ENCODE measurements around the gene ARHGAP12.

The ARHGAP12 gene

GRCh38 chr10:31830887-31831286 is 97.7 kb downstream of the ARHGAP12 start:
- in situ Hi-C loops (cut with MboI; ENCODE audit: low sequenced_read_pairs) = loop anchor here (25.0 kb wide), 1 partner anchor 381 kb away; no protein-coding TSS in a partner anchor

- in situ Hi-C loops (cut with MboI; ENCODE audit: low sequenced_read_pairs) = loop anchor here (25.0 kb wide), 1 partner anchor 383 kb away; no protein-coding TSS in a partner anchor
These were observed 98.9 kb downstream of the ARHGAP12 start for GRCh38 chr10:31829776-31830175.

DNA sequence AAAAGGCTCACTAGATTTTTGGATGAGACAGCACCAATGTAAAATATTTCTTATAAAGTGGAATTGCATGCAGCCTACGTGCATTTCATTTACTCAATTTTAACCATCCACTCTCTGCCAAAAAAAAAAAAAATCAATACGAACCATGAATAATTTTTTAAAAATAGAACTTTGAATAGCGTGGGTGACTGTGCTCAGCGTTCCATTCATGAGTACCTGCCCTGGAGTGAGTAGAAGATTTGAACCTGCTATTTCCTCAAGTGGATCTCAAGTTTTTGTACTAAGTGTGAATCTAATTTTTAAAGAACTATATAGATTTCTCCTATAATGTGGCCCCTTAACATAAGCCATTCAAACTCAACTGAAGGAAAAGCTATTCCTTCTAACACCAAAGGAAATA is 105.3 kb downstream of the ARHGAP12 start:
- in situ Hi-C loops (cut with MboI; ENCODE audit: low sequenced_read_pairs) = loop anchor here (25.0 kb wide), 2 partner anchors 736 to 1061 kb away; no protein-coding TSS in a partner anchor

DNA sequence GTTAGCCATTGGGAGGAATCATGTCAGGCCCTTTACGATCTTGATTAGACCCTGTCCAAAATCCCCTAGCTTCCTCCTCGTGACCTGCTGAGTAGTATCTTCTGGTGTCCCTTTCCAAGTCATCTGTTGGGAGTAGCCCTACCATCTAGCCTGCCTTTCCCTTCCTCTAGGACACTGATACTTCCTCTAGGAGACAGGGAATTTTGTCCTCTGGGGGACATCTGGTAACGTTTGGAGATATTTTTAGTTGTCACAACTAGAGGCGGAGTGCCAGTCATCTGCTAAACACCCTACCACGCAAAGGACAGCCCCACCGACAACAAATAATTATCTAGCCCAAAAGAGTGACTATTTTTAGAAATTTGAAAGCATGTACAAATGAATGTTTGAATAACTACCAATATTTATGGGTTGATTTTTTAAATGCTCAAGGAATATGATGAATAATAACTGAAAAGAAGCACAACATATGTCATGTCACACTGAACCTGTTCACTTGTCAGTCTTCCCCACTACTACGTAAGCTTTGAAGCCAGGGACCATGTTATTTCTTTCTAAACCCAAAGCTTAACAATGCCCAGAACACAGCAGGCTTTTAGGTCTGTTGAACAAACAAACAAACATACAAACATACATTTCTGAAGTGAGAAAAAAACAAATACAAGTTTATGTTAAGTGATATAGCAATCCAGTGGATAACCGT is 105.9 kb downstream of the ARHGAP12 start:
- in situ Hi-C loops (cut with MboI; ENCODE audit: low sequenced_read_pairs) = loop anchor here (25.0 kb wide), 2 partner anchors 735 to 1060 kb away; no protein-coding TSS in a partner anchor

DNA sequence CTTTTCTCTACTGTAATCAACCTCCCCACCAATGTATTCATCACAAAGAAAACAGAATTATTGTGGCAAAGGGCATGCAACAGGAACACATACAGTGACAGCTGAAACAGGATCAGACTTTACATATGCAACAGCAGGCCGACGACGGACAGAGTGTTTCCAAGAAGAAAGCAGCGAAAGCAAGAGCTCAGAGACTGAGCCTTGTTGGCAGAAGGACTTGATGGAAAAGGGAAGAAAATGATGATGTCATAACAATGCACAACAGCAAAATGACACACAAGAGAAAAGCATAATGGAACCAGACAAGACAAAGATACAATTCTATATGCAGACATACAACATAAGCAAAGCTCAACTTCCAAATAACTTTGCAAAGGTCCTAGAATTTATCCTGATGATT is 106.5 kb downstream of the ARHGAP12 start:
- in situ Hi-C loops (cut with MboI; ENCODE audit: low sequenced_read_pairs) = loop anchor here (25.0 kb wide), 2 partner anchors 735 to 1060 kb away; no protein-coding TSS in a partner anchor

DNA sequence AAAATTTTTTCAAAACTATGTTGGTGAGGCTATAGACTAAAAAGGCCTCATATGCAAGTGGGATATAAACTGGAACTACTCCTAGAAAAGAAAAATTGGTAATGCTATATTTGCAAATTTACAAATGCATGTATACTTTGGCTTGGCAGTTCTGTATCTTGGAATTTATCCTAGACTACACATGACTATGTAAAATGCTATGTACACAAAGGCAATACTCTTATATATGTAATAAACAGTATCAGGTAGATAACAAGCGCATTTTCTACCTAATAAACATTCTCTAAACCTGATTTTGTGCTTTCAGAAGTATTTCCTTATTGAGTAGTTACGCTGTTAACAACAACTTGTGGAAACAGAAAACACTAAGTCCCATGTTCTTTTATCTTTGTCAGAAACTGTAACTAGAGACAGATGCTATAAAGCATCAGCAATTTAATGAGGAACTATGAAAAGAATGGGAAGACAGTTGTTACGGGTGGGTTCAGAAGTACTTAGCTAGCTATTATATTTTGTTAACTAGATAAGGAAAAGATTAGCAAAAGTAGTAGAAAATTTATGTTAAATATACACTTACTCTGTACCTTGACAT is 107.8 kb downstream of the ARHGAP12 start:
- in situ Hi-C loops (cut with MboI; ENCODE audit: low sequenced_read_pairs) = loop anchor here (25.0 kb wide), 2 partner anchors 734 to 1059 kb away; no protein-coding TSS in a partner anchor

DNA sequence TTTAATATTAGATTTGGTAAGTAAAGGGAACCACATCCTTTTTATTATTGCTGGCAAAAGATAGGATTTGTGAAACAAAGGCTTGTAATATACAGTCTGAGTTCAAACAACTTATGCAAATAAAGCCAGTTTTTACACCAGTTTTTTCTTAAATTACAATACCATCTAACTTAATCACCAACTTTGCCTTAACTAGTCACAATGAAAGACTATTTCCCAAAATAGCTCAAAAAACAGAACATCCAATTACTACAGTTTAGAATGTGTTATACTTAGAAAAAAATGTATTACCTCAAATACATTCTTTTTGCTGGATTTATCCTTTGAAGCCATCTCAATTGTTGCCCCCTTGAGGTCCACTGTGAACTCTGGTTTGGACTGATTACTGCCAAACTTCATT is 108.5 kb downstream of the ARHGAP12 start:
- in situ Hi-C loops (cut with MboI; ENCODE audit: low sequenced_read_pairs) = loop anchor here (25.0 kb wide), 2 partner anchors 733 to 1058 kb away; no protein-coding TSS in a partner anchor

DNA sequence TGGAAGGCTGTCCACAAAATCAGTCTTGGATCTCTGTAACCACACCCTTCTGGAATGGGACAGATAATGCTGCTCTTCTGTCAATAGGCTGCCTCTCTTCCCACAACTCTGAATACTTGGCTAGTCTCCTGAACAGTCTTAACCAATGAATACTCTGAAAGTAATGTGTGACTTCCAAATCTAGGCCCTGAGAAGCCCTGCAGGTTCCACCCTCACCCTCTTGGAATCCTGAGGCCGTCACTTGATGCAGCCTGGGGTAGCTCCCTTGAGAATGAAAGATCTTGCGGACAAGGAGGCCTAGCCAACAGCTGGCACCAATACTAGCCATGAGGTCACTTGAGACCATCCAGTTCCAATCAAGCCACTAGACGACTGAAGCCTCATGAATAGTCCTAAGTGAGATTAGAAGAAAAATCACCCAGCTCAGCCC is 109.2 kb downstream of the ARHGAP12 start:
- in situ Hi-C loops (cut with MboI; ENCODE audit: low sequenced_read_pairs) = loop anchor here (25.0 kb wide), 2 partner anchors 732 to 1057 kb away; no protein-coding TSS in a partner anchor

DNA sequence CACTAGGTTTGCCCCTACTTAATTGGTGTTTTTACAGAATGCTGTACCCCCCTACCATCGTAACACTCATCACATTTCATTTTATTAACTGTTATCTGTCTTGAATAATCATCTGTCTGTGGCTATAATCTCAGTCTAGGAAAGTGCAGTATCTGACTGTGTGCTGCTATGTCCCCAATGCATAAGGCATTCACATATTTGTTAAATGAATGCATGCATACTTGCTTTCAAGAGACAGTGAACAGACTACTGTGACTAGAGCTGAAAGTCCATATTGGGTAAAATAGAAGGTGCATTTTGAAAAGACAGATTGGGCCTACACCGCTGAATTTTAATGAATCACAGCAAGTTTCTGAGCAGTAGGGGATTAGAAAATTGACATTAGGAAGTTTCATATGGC is 112.3 kb downstream of the ARHGAP12 start:
- in situ Hi-C loops (cut with MboI; ENCODE audit: low sequenced_read_pairs) = loop anchor here (25.0 kb wide), 2 partner anchors 729 to 1054 kb away; no protein-coding TSS in a partner anchor

DNA sequence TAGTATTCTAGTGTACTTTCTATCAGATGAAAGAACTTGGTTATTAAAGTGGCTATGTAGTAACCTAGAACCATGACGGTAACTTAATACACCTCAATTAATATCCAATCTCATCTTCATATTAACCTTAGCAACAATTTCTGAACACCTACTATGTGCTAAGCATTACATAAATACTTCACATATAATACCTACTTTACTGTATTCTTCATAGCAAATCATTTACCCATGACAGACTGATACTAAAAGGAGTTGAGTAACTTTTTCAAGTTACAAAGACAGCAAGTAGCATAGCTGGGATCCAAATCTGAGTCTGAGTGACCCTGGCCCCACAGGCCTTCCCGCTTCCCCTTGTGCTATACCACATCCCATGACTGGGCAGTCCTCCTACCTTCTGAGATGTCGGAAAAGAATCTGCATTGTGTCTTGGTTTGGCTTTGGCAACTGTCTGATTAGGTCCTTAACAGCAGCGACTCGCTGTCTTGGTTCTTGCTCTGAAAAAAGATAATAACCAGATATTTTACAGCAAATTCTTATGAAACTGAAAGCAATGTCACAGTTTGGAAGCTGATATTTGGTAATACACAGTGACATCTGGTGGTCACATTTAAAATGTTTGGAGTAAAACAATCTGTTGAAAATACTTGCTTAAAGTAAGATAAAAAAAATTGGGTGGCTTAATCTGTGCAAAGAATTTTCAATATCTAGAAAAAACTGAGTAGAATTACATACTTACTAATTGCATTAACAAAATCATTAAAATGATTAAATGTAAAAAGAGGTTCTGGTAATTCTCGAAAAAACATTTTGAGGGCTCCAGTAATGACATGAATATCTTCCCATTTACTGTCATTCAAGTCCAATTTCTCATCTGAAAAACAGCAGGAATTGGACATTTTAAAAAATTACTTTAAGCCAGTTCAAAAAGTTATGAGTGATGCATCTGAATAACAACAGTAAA is 120.1 kb downstream of the ARHGAP12 start:
- in situ Hi-C loops (cut with MboI; ENCODE audit: low sequenced_read_pairs) = loop anchor here (25.0 kb wide), 2 partner anchors 721 to 1046 kb away; no protein-coding TSS in a partner anchor

- in situ Hi-C loops (cut with MboI; ENCODE audit: low sequenced_read_pairs) = loop anchor here (25.0 kb wide), 2 partner anchors 717 to 1042 kb away; no protein-coding TSS in a partner anchor
These were observed 124.2 kb downstream of the ARHGAP12 start for GRCh38 chr10:31804352-31804810.

DNA sequence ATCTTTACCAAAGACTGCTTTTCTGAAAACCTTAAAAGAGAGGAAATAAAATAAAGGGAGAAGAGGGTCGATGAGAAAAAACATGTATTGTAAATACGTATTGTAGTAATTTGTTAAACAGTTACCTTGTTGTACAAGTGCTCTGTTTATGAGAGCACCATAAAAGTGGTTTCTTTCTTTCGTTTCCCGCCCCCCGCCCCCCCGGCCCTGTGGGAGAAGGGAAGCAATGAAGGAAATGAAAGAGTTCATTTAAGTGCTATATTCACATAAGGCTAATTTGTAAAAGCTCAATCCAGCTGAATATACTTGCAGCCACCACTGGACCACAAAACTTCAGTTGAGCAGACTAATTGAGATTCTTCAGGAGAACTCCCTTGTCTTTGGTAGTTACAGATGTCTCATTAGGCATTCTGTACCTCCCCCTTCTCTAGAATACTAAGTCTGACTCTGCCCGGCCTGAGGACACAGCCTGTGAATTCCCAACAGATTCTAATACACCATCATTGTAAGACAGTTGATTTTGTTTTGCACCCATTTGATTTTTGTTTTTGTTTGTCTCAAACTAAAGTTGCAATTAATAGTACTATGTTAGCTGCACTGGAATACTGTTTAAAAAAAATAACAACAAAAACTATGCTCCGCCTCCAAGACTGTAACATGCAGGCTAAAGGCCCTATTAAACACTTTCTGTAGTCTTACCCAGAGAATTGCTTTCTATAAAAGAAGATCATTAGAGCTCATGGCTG is 124.9 kb downstream of the ARHGAP12 start:
- in situ Hi-C loops (cut with MboI; ENCODE audit: low sequenced_read_pairs) = loop anchor here (25.0 kb wide), 2 partner anchors 716 to 1041 kb away; no protein-coding TSS in a partner anchor

DNA sequence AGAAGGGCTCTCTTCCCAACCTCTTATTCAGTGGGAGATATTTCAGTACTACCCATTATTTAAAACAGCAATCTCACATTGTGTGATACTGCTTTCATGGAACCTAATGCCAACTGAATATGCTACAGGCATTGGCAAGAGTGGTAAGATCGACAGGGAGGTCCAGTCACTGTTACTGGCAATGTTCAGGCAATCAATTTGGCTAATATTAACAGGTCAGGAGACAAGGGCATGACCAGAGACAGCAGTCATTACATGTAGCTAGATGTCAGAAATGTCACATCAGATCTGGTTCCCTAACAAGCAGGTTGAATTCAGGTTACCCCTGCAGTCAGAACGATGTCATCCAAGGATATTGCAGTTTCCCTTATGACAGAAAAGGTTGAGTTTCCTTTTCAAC is 129.4 kb downstream of the ARHGAP12 start:
- in situ Hi-C loops (cut with MboI; ENCODE audit: low sequenced_read_pairs) = no loop called here

- in situ Hi-C loops (cut with MboI; ENCODE audit: low sequenced_read_pairs) = no loop called here
These were observed 135.9 kb downstream of the ARHGAP12 start for GRCh38 chr10:31792745-31793144.

GRCh38 chr10:31789555-31789954 is 139.1 kb downstream of the ARHGAP12 start:
- in situ Hi-C loops (cut with MboI; ENCODE audit: low sequenced_read_pairs) = no loop called here

GRCh38 chr10:31782701-31783100 is 145.9 kb downstream of the ARHGAP12 start:
- in situ Hi-C loops (cut with MboI; ENCODE audit: low sequenced_read_pairs) = no loop called here

GRCh38 chr10:31780717-31781116 is 147.9 kb downstream of the ARHGAP12 start:
- in situ Hi-C loops (cut with MboI; ENCODE audit: low sequenced_read_pairs) = no loop called here

DNA sequence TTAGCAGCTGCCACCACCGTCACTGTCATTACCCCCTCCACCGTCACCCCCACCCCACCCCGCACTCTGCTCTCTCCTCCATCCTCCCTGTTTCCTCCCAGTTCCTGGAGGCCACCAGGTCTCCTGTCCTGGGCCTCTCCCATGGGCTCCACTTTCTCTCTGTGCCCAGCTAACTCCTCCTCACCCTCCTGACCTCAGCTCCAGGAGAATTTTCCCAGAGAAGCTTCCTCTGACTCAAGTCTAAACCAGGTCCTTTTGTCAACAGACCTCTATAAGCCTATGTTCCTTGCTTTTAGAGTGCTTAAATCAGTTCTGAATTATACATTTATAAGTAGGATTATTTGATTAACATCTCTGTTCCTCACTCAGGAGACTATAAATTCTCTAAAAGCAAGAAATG is 150.0 kb downstream of the ARHGAP12 start:
- in situ Hi-C loops (cut with MboI; ENCODE audit: low sequenced_read_pairs) = no loop called here

GRCh38 chr10:31776159-31776558 is 152.5 kb downstream of the ARHGAP12 start:
- in situ Hi-C loops (cut with MboI; ENCODE audit: low sequenced_read_pairs) = no loop called here
